GM23338 (cell line): ENCODE data around the gene CES4A. TPM values are rescaled to one million over a fixed set of nuclear protein-coding genes. Genes with fewer than 3 reads are reported as not detected.

Source experiments
- NANOG ChIP-seq: IDR thresholded peaks from 2 replicates; pipeline ENCODE4 v1.6.1; 2016; ENCODE audit warnings: antibody characterized with exemption, borderline replicate concordance
- polyA plus RNA-seq: library from polyadenylated mRNA; unstranded; fragments of >200 nt; fragmentation: Nextera tagmentation; extraction: Ambion mirVana; gene quantifications from 2 replicates; pipeline ENCODE4 v1.2.1, GENCODE V29; 2016
- total RNA-seq: library from RNA; depleted of rRNA; stranded (reverse); fragments of >200 nt; shearing (Covaris generic); gene quantifications from 2 replicates; pipeline ENCODE4 v1.2.3, GENCODE V29; 2014
- TF ChIP-seq, protein P1 (sequence below): fragments of 250-450 bp; sonication (Bioruptor Pico); IDR thresholded peaks from 2 replicates; pipeline ENCODE4 v1.5.0; 2020; ENCODE audit warnings: mild to moderate bottlenecking, moderate library complexity
- TF ChIP-seq, protein P2 (sequence below): IDR thresholded peaks from one replicate; pipeline ENCODE4 v1.6.1; 2018; ENCODE audit warnings: antibody characterized with exemption; ENCODE audit not compliant: unreplicated experiment
- TF ChIP-seq, protein P3 (sequence below), 2 experiments: fragments of 200-600 bp in 1 of 2; sonication (generic) in 1 of 2; conservative IDR thresholded peaks; 2 replicates each; pipeline versions ENCODE4 v1.5.1 to v1.6.1; 2016 to 2017; ENCODE audit warnings: antibody characterized with exemption in 2 of 2, low read depth in 2 of 2, mild to moderate bottlenecking in 2 of 2, moderate library complexity in 1 of 2

Gene CES4A
- total and polyA plus RNA-seq, 2 experiments from 2014 or later = 0.10 to 0.42 TPM

GRCh38 chr16:67043420-67043819, 55.0 kb downstream of the CES4A start (continued):
- TF ChIP-seq, protein P1, sequence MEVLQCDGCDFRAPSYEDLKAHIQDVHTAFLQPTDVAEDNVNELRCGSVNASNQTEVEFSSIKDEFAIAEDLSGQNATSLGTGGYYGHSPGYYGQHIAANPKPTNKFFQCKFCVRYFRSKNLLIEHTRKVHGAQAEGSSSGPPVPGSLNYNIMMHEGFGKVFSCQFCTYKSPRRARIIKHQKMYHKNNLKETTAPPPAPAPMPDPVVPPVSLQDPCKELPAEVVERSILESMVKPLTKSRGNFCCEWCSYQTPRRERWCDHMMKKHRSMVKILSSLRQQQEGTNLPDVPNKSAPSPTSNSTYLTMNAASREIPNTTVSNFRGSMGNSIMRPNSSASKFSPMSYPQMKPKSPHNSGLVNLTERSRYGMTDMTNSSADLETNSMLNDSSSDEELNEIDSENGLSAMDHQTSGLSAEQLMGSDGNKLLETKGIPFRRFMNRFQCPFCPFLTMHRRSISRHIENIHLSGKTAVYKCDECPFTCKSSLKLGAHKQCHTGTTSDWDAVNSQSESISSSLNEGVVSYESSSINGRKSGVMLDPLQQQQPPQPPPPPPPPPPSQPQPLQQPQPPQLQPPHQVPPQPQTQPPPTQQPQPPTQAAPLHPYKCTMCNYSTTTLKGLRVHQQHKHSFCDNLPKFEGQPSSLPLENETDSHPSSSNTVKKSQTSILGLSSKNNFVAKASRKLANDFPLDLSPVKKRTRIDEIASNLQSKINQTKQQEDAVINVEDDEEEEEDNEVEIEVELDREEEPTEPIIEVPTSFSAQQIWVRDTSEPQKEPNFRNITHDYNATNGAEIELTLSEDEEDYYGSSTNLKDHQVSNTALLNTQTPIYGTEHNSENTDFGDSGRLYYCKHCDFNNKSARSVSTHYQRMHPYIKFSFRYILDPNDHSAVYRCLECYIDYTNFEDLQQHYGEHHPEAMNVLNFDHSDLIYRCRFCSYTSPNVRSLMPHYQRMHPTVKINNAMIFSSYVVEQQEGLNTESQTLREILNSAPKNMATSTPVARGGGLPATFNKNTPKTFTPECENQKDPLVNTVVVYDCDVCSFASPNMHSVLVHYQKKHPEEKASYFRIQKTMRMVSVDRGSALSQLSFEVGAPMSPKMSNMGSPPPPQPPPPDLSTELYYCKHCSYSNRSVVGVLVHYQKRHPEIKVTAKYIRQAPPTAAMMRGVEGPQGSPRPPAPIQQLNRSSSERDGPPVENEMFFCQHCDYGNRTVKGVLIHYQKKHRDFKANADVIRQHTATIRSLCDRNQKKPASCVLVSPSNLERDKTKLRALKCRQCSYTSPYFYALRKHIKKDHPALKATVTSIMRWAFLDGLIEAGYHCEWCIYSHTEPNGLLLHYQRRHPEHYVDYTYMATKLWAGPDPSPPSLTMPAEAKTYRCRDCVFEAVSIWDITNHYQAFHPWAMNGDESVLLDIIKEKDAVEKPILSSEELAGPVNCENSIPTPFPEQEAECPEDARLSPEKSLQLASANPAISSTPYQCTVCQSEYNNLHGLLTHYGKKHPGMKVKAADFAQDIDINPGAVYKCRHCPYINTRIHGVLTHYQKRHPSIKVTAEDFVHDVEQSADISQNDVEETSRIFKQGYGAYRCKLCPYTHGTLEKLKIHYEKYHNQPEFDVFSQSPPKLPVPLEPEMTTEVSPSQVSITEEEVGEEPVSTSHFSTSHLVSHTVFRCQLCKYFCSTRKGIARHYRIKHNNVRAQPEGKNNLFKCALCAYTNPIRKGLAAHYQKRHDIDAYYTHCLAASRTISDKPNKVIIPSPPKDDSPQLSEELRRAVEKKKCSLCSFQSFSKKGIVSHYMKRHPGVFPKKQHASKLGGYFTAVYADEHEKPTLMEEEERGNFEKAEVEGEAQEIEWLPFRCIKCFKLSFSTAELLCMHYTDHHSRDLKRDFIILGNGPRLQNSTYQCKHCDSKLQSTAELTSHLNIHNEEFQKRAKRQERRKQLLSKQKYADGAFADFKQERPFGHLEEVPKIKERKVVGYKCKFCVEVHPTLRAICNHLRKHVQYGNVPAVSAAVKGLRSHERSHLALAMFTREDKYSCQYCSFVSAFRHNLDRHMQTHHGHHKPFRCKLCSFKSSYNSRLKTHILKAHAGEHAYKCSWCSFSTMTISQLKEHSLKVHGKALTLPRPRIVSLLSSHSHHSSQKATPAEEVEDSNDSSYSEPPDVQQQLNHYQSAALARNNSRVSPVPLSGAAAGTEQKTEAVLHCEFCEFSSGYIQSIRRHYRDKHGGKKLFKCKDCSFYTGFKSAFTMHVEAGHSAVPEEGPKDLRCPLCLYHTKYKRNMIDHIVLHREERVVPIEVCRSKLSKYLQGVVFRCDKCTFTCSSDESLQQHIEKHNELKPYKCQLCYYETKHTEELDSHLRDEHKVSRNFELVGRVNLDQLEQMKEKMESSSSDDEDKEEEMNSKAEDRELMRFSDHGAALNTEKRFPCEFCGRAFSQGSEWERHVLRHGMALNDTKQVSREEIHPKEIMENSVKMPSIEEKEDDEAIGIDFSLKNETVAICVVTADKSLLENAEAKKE (CRISPR knock-in tag) = no peak
- TF ChIP-seq, protein P2, sequence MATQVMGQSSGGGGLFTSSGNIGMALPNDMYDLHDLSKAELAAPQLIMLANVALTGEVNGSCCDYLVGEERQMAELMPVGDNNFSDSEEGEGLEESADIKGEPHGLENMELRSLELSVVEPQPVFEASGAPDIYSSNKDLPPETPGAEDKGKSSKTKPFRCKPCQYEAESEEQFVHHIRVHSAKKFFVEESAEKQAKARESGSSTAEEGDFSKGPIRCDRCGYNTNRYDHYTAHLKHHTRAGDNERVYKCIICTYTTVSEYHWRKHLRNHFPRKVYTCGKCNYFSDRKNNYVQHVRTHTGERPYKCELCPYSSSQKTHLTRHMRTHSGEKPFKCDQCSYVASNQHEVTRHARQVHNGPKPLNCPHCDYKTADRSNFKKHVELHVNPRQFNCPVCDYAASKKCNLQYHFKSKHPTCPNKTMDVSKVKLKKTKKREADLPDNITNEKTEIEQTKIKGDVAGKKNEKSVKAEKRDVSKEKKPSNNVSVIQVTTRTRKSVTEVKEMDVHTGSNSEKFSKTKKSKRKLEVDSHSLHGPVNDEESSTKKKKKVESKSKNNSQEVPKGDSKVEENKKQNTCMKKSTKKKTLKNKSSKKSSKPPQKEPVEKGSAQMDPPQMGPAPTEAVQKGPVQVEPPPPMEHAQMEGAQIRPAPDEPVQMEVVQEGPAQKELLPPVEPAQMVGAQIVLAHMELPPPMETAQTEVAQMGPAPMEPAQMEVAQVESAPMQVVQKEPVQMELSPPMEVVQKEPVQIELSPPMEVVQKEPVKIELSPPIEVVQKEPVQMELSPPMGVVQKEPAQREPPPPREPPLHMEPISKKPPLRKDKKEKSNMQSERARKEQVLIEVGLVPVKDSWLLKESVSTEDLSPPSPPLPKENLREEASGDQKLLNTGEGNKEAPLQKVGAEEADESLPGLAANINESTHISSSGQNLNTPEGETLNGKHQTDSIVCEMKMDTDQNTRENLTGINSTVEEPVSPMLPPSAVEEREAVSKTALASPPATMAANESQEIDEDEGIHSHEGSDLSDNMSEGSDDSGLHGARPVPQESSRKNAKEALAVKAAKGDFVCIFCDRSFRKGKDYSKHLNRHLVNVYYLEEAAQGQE = no peak
- TF ChIP-seq, protein P3, sequence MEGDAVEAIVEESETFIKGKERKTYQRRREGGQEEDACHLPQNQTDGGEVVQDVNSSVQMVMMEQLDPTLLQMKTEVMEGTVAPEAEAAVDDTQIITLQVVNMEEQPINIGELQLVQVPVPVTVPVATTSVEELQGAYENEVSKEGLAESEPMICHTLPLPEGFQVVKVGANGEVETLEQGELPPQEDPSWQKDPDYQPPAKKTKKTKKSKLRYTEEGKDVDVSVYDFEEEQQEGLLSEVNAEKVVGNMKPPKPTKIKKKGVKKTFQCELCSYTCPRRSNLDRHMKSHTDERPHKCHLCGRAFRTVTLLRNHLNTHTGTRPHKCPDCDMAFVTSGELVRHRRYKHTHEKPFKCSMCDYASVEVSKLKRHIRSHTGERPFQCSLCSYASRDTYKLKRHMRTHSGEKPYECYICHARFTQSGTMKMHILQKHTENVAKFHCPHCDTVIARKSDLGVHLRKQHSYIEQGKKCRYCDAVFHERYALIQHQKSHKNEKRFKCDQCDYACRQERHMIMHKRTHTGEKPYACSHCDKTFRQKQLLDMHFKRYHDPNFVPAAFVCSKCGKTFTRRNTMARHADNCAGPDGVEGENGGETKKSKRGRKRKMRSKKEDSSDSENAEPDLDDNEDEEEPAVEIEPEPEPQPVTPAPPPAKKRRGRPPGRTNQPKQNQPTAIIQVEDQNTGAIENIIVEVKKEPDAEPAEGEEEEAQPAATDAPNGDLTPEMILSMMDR (conservative IDR thresholded peaks at IDR 0.05; ENCODE audit: low read depth in 2 of 2) = no peak
- no peak for TF ChIP-seq NANOG
